ENCODE data around the gene UBE2H.
A peak's percentile ranks its signal among the peaks of the same experiment; 100 is the strongest.
"Not testable (repeated sequence)": the region's sequence is repeated elsewhere in the genome, so short reads cannot be mapped to it uniquely, and the experiment has no call there.

The UBE2H gene

GRCh38 chr7:129840757-129841156, 112.0 kb downstream of the UBE2H start:
- no peak for DNase-seq

DNA sequence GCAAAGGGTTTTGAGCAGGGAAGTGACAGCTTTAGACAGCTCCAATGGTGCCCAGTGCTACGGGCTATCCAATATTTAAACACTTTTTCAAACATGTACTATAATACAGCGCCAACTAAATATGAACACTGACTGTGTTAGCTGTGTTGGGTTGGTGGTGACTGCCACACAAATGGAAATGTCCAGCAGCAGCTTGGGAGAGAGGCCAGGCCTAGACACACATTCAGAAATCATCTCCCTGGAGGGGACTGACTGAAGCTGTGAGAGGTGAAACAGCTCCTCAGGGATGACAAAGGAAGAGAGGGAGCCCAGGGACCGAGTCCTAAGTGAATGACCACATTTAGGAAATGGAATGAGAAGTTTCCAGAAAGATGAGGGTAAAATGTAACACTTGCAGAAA, 115.8 kb downstream of the UBE2H start:
- DNase-seq, result no peak

DNA sequence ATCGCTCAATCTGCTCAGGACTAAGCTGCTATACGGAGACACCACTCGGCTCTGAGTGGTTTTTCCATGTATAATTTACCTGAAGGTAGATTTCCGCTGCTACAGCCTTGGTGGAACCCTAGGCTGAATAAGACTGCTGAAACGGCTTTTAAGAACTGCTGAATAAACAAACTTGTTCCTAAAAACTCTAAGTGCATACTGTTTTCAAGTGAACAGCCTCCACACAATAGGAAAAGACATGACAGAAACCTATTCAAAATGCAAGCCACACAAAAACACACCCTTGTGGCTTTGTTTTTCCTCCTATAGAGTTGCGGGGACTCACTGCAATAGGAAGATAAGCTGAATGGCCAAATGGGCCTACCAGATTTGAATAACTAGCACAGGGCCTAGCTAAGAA, 117.2 kb downstream of the UBE2H start:
- no peak for DNase-seq

DNA sequence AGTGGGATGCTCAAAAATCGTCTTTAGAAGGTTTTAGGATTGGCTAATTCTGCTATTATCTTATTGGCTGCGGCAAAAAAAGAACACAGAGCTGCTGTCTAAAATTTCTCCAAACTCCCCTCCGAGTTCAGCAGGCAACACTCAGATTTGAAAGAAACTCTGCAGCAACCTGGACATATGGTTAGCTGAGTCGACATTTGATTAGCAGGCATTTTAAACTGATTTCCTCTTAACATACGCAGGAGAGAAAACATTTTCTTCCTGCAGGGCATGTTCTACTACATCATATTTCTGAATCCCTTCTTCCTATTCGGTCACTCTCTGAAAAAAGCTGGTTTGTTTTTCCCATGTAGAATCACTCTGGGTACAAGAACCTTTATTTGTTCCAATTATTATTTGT, 119.4 kb downstream of the UBE2H start:
- DNase-seq, result not testable (repeated sequence)

GRCh38 chr7:129832701-129833227, 120.0 kb downstream of the UBE2H start:
- no peak for DNase-seq

DNA sequence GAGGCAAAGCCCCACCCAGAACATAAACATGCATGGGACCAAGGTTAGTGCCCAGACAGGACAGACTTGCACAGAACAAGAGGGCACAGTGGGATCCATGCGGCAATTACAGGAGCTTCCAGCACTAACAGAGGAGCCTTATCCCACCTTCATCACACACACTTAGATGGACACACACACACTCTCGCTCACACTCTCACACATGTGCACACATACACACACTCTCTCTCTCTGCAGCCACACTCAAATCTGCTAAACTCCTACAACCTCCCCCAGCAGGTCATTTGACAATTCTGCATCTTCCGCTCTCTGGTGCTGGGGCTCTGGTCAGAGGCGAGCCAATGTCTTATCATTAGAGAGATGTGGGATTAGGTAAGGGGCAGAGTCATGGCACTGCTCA, 120.5 kb downstream of the UBE2H start:
- DNase-seq, result no peak

GRCh38 chr7:129831424-129832058, 121.2 kb downstream of the UBE2H start:
- peak; percentile 31 for DNase-seq

- no peak for DNase-seq
These were observed 121.8 kb downstream of the UBE2H start for GRCh38 chr7:129830949-129831348.

- DNase-seq, result peak; percentile 90
These were observed 122.8 kb downstream of the UBE2H start for GRCh38 chr7:129829737-129830631.

- peak; percentile 28 for DNase-seq
These were observed 123.6 kb downstream of the UBE2H start for GRCh38 chr7:129828989-129829736.

DNA sequence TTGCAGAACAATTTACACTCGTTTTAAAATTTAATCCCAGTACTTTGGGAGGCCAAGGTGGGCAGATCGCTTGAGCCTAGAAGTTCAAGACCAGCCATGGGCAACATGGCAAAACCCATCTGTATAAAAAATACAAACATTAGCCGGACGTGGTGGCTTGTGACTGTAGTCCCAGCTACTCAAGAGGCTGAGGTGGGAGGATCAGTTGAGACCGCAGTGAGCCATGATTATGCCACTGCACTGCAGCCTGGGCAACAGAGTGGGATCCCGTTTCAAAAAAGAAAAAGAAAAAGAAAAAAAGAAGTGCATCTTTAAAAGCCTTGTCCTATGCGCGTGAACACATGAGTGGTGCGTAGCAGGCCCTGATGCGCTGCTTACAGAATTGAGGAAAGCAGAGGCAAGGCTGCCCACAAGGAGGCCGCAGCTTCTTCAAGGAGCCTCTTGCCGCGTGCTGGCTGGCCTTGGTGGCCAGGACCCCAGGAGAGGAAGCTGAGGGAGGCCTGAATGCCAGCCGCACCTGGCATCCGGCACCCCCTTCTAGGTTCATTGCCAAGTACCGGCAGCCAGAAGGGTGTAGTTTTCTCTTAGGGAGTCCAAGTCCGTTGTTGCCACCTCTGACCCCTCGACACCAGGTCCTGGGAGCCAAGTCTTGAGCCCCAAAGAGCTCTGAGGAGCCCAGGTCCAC, 124.5 kb downstream of the UBE2H start:
- DNase-seq, result no peak

- no peak for DNase-seq
These were observed 125.2 kb downstream of the UBE2H start for GRCh38 chr7:129827467-129827990.

DNA sequence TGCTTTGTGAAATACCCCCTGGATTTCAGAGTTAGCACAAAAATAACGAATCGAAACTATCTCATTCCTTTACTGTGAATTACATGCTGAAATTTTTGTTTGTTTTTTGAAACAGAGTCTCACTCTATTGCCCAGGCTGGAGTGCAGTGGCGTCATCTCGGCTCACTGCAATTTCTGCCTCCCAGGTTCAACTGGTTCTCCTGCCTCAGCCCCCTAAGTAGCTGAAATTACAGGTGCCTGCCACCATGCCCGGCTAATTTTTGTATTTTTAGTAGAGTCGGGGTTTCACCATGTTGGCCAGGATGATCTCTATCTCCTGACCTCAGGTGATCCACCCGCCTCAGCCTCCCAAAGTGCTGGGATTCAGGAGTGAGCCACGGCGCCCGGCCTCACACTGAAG, 125.9 kb downstream of the UBE2H start:
- DNase-seq, result not testable (repeated sequence)

DNA sequence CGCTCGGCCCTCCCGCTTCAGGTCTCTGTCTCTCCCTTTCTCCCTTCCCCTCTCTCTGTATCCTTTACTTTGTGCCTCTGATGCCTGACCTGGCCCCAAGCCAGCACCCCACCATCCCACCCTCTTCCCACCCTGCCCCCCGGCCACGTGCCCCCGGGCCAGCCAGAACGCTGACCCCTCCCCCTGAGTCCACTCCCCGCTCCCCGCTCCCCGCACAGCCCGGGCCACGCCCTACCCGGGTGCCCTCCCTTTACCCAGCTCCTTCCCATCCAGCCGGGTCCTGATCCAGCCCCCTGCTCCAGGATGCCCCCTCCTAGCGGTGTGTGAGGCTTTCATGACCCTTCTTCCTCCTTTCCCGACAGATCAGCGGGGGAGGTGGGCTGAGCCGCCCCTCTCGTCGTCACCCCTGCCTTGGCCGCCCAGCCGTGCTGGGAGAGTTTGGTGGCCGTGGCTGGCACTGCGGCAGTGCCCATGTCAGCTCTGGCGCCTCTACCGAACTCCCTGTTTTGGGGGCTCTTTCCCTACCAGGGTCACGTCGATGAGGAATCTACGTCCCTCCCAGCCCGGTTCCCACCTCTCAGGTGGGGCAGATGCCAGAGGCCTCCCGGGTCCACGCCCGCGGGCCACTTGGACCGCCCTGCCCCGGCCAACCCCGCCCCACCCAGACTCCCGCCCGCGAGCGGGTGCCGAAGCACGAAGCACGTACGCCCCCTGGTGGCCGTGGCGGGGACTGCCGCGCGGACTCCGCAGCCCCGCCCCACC, 127.4 kb downstream of the UBE2H start:
- DNase-seq, result peak; percentile 94

GRCh38 chr7:129824291-129825208, 128.2 kb downstream of the UBE2H start:
- DNase-seq, result peak; percentile 82

- DNase-seq, result not testable (repeated sequence)
These were observed 129.6 kb downstream of the UBE2H start for GRCh38 chr7:129823143-129823542.

GRCh38 chr7:129821476-129821875, 131.3 kb downstream of the UBE2H start:
- no peak for DNase-seq

GRCh38 chr7:129816742-129817141, 136.0 kb downstream of the UBE2H start:
- no peak for DNase-seq

DNA sequence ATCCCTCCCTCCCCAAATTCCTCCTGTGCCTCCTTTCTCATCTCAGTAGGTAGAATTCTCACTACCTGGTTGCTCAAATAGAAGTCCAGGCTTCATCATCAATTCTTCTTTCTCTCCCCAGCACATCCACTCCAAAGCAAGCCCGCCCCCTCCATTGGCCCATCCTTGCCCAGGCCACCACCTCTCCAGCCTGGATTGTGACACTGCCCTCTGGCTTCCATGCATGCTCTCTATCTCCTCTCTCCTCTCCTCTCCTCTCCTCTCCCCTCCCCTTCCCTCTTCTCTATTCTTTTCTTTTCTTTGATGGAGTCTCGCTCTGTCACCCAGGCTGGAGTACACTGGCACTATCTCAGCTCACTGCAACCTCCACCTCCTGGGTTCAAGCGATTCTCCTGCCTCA, 144.9 kb downstream of the UBE2H start:
- no peak for DNase-seq

Measured in retina (tissue), 1 donor.